SK-N-SH (cell line): Measurements from ENCODE around the gene KCNK15.

Experiments
- CHD2 ChIP-seq: fragments of 150-350 bp; IDR thresholded peaks from 2 replicates; pipeline ENCODE4 v1.6.1; 2018; ENCODE audit warnings: low read length; ENCODE audit not compliant: partially characterized antibody
- EZH2phosphoT487 ChIP-seq: fragments of 200-600 bp; sonication (generic); IDR thresholded peaks from 2 replicates; pipeline ENCODE4 v1.6.1; 2017; ENCODE audit warnings: low read depth, mixed run types, mild to moderate bottlenecking, antibody characterized with exemption, moderate library complexity, borderline replicate concordance
- GABPA ChIP-seq: IDR thresholded peaks from 2 replicates; pipeline ENCODE4 v1.4.0; 2012; ENCODE audit warnings: low read depth, mild to moderate bottlenecking
- JUND ChIP-seq: IDR thresholded peaks from 2 replicates; pipeline ENCODE4 v1.4.0; 2012
- MXI1 ChIP-seq: IDR thresholded peaks from 2 replicates; pipeline ENCODE4 v1.6.1; 2012; ENCODE audit warnings: mild to moderate bottlenecking, low read depth, low read length, improper control_type of control experiment
- RCOR1 ChIP-seq: fragments of 150-350 bp; IDR thresholded peaks from 2 replicates; pipeline ENCODE4 v1.6.1; 2017; ENCODE audit warnings: antibody characterized with exemption, low read length
- RXRA ChIP-seq: IDR thresholded peaks from 2 replicates; pipeline ENCODE4 v1.4.0; 2012; ENCODE audit warnings: low read depth, mild to moderate bottlenecking, borderline replicate concordance
- SIN3A ChIP-seq: IDR thresholded peaks from 2 replicates; pipeline ENCODE4 v1.6.1; 2012; ENCODE audit warnings: low read depth, mild to moderate bottlenecking, low read length, moderate library complexity, borderline replicate concordance
- TCF12 ChIP-seq: IDR thresholded peaks from 2 replicates; pipeline ENCODE4 v1.4.0; 2012
- TEAD4 ChIP-seq: IDR thresholded peaks from 2 replicates; pipeline ENCODE4 v1.4.0; 2012; ENCODE audit warnings: mild to moderate bottlenecking, borderline replicate concordance; ENCODE audit not compliant: insufficient read depth
- TF ChIP-seq, protein P1 (sequence below): fragments of 200-600 bp; sonication (generic); IDR thresholded peaks from 2 replicates; pipeline ENCODE4 v1.6.1; 2017; ENCODE audit warnings: antibody characterized with exemption, mild to moderate bottlenecking, moderate library complexity
- TF ChIP-seq, protein P2 (sequence below): IDR thresholded peaks from 2 replicates; pipeline ENCODE4 v1.6.1; 2012; ENCODE audit warnings: mild to moderate bottlenecking, low read depth, low read length, moderate library complexity
- TF ChIP-seq, protein P3 (sequence below): fragments of 150-350 bp; IDR thresholded peaks from 2 replicates; pipeline ENCODE4 v1.6.1; 2016; ENCODE audit warnings: mild to moderate bottlenecking, low read depth, low read length

DNA sequence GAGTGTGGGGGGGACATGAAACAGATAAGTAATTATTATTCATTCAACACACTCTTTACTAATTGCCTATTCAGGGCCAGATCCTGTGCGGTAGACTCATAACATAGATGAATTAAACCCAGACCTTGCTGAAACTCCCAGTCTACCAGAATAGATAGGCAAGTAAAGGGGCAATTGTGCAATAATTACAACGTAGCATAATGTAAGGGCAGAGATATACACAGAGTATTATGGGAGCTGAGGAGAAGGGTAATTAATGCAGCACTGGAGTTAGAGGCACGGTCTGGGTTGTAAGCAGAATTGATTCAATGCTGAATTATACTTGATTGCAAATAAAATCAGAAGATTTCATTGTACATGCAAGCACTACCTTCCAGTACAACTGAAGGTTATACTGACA is 35.5 kb downstream of the KCNK15 start:
- TF ChIP-seq CHD2 (no peak), EZH2phosphoT487 (no peak), GABPA (no peak), JUND (no peak), SIN3A (no peak), MXI1 (no peak), TCF12 (no peak), RCOR1 (no peak), RXRA (no peak), TEAD4 (no peak)
- TF ChIP-seq, protein P1, sequence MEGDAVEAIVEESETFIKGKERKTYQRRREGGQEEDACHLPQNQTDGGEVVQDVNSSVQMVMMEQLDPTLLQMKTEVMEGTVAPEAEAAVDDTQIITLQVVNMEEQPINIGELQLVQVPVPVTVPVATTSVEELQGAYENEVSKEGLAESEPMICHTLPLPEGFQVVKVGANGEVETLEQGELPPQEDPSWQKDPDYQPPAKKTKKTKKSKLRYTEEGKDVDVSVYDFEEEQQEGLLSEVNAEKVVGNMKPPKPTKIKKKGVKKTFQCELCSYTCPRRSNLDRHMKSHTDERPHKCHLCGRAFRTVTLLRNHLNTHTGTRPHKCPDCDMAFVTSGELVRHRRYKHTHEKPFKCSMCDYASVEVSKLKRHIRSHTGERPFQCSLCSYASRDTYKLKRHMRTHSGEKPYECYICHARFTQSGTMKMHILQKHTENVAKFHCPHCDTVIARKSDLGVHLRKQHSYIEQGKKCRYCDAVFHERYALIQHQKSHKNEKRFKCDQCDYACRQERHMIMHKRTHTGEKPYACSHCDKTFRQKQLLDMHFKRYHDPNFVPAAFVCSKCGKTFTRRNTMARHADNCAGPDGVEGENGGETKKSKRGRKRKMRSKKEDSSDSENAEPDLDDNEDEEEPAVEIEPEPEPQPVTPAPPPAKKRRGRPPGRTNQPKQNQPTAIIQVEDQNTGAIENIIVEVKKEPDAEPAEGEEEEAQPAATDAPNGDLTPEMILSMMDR, result no peak
- TF ChIP-seq, protein P2, sequence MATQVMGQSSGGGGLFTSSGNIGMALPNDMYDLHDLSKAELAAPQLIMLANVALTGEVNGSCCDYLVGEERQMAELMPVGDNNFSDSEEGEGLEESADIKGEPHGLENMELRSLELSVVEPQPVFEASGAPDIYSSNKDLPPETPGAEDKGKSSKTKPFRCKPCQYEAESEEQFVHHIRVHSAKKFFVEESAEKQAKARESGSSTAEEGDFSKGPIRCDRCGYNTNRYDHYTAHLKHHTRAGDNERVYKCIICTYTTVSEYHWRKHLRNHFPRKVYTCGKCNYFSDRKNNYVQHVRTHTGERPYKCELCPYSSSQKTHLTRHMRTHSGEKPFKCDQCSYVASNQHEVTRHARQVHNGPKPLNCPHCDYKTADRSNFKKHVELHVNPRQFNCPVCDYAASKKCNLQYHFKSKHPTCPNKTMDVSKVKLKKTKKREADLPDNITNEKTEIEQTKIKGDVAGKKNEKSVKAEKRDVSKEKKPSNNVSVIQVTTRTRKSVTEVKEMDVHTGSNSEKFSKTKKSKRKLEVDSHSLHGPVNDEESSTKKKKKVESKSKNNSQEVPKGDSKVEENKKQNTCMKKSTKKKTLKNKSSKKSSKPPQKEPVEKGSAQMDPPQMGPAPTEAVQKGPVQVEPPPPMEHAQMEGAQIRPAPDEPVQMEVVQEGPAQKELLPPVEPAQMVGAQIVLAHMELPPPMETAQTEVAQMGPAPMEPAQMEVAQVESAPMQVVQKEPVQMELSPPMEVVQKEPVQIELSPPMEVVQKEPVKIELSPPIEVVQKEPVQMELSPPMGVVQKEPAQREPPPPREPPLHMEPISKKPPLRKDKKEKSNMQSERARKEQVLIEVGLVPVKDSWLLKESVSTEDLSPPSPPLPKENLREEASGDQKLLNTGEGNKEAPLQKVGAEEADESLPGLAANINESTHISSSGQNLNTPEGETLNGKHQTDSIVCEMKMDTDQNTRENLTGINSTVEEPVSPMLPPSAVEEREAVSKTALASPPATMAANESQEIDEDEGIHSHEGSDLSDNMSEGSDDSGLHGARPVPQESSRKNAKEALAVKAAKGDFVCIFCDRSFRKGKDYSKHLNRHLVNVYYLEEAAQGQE, result no peak
- TF ChIP-seq, protein P3, sequence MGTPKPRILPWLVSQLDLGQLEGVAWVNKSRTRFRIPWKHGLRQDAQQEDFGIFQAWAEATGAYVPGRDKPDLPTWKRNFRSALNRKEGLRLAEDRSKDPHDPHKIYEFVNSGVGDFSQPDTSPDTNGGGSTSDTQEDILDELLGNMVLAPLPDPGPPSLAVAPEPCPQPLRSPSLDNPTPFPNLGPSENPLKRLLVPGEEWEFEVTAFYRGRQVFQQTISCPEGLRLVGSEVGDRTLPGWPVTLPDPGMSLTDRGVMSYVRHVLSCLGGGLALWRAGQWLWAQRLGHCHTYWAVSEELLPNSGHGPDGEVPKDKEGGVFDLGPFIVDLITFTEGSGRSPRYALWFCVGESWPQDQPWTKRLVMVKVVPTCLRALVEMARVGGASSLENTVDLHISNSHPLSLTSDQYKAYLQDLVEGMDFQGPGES, result no peak
